Gastrocnemius medialis (tissue), 4 donors: Measurements from ENCODE around the gene AGAP3. TPM values are rescaled to one million over a fixed set of nuclear protein-coding genes. Genes with fewer than 3 reads are reported as not detected.

Experiments
- ATAC-seq, 2 donors: fragments of 150-250 bp; one replicate each; pipeline ENCODE4 v1.9.1; 2016
- DNase-seq, 2 donors: peaks; one replicate each; pipeline ENCODE4 v3.0.0-alpha.2; 2019
- H3K27ac ChIP-seq, 4 donors: fragments of 200-600 bp; sonication (generic); 1 replicate in 1 of 4; 2 replicates in 3 of 4; pipeline ENCODE4 v1.5.1; 2016 to 2018; ENCODE audit warnings: mild to moderate bottlenecking in 2 of 4, moderate library complexity in 1 of 4
- H3K27me3 ChIP-seq, 3 donors: fragments of 200-600 bp; sonication (generic) in 2 of 3; 1 replicate in 1 of 3; 2 replicates in 2 of 3; pipeline versions ENCODE4 v1.5.1 to v1.6.0; 2016 to 2019; ENCODE audit warnings: mild to moderate bottlenecking in 1 of 3, moderate library complexity in 1 of 3
- H3K36me3 ChIP-seq, 2 donors: fragments of 200-600 bp; sonication (generic) in 1 of 2; one replicate each; pipeline ENCODE4 v1.5.1; 2017 to 2018
- H3K4me1 ChIP-seq, 2 donors: fragments of 200-600 bp; sonication (generic) in 1 of 2; one replicate each; pipeline ENCODE4 v1.5.1; 2016 to 2017; ENCODE audit warnings: mild to moderate bottlenecking in 2 of 2
- H3K4me3 ChIP-seq, 4 donors: fragments of 200-600 bp; sonication (generic) in 3 of 4; 1 replicate in 1 of 4; 2 replicates in 3 of 4; pipeline ENCODE4 v1.5.1; 2016 to 2019; ENCODE audit warnings: mild to moderate bottlenecking in 2 of 4
- H3K9me3 ChIP-seq, 3 donors: fragments of 200-600 bp; sonication (generic) in 2 of 3; 1 replicate in 1 of 3; 2 replicates in 2 of 3; pipeline ENCODE4 v1.5.1; 2016 to 2019
- CTCF ChIP-seq, 5 experiments: fragments of 450-650 bp in 3 of 5; fragments of 200-600 bp in 2 of 5; sonication (generic) in 2 of 5; IDR thresholded peaks in 4 of 5; conservative IDR thresholded peaks in 1 of 5; 1 replicate in 4 of 5; 2 replicates in 1 of 5; pipeline ENCODE4 v1.5.1; 2016 to 2019; ENCODE audit warnings: antibody characterized with exemption in 5 of 5, mild to moderate bottlenecking in 3 of 5, moderate library complexity in 3 of 5
- POLR2A ChIP-seq, 2 donors: fragments of 450-650 bp; IDR thresholded peaks; one replicate each; pipeline ENCODE4 v1.6.1; 2017; ENCODE audit warnings: antibody characterized with exemption in 2 of 2, mild to moderate bottlenecking in 2 of 2, moderate library complexity in 2 of 2
- in situ Hi-C, 4 donors: fragments of 200-750 bp; cut with MboI; loops; one replicate each; pipeline versions ENCODE4 v1.15.0 to v1.8.0; 2017; ENCODE audit warnings: low sequenced_read_pairs in 4 of 4
- intact Hi-C: fragments of 100-400 bp; cut with DNase I; formaldehyde crosslinking; loops from one replicate; pipeline ENCODE4 v1.15.1; 2023; ENCODE audit warnings: low total_unique reads
- total RNA-seq, 4 donors: library from RNA; depleted of rRNA; stranded (reverse); fragments of >200 nt; gene quantifications; one replicate each; pipeline versions ENCODE4 v1.1.0 to v1.2.3, GENCODE V29; 2016

The AGAP3 gene
- total RNA-seq, 4 donors from 2014 or later = 31.1 to 65.3 (median 36.3) TPM

GRCh38 chr7:151095828-151096475 lies 9.7 kb downstream of the AGAP3 start:
- in situ Hi-C loops = no loop called here

GRCh38 chr7:151099486-151100211 lies 13.4 kb downstream of the AGAP3 start:
- in situ Hi-C loops = loop anchor here in 3 of 4 donors (10.0 kb wide), 3 partner anchors 55 to 75 kb away; partner anchors contain the start of genes ABCB8 (in 1 of the 3), ASIC3 (in 1 of the 3) and ATG9B (in 1 of the 3)
- H3K9me3 ChIP-seq = no peaks in the 10 kb centered on the region
- TF ChIP-seq POLR2A (IDR thresholded peaks at IDR 0.05) (no peak), CTCF (IDR thresholded peaks at IDR 0.05 in 4 of 5, conservative IDR thresholded peaks at IDR 0.05 in 1 of 5) (no peak)
- peaks cover 0 to 13% of the 10 kb centered on the region in 2 donors for H3K4me1 ChIP-seq
- DNase-seq = no peak
- no peak overlapping the region for H3K4me3 ChIP-seq
- ATAC-seq = no peak
- intact Hi-C loops = no loop called here
- no peak overlapping the region for H3K27ac ChIP-seq
- no peaks in the 10 kb centered on the region for H3K27me3 ChIP-seq
- H3K36me3 ChIP-seq = no peaks in the 10 kb centered on the region

More at GRCh38 chr7:151095828-151096475, 9.7 kb downstream of the AGAP3 start:
- ATAC-seq (no peak), DNase-seq (no peak)
- TF ChIP-seq CTCF (IDR thresholded peaks at IDR 0.05 in 4 of 5, conservative IDR thresholded peaks at IDR 0.05 in 1 of 5) (no peak), POLR2A (IDR thresholded peaks at IDR 0.05) (no peak)
- no peaks in the 10 kb centered on the region for H3K27me3 ChIP-seq
- H3K4me3 ChIP-seq = no peak overlapping the region
- no peak overlapping the region for H3K27ac ChIP-seq
- H3K36me3 ChIP-seq = peaks cover 0 to 4% of the 10 kb centered on the region in 2 donors
- no peaks in the 10 kb centered on the region for H3K9me3 ChIP-seq
- H3K4me1 ChIP-seq = peaks cover 4 to 12% of the 10 kb centered on the region in 2 donors
- intact Hi-C loops = no loop called here

GRCh38 chr7:151100921-151101320 lies 14.6 kb downstream of the AGAP3 start:
- Histone ChIP-seq H3K4me3 (no peak overlapping the region), H3K27me3 (no peaks in the 10 kb centered on the region), H3K9me3 (no peaks in the 10 kb centered on the region), H3K36me3 (no peaks in the 10 kb centered on the region), H3K27ac (no peak overlapping the region), H3K4me1 (peaks cover 0 to 13% of the 10 kb centered on the region in 2 donors)
- in situ Hi-C loops (loop anchor here in 3 of 4 donors (10.0 kb wide), 3 partner anchors 56 to 76 kb away; partner anchors contain the start of genes ABCB8 (in 1 of the 3), ASIC3 (in 1 of the 3) and ATG9B (in 1 of the 3)), intact Hi-C loops (no loop called here)
- ATAC-seq (no peak), DNase-seq (no peak)
- TF ChIP-seq POLR2A (IDR thresholded peaks at IDR 0.05) (no peak), CTCF (IDR thresholded peaks at IDR 0.05 in 4 of 5, conservative IDR thresholded peaks at IDR 0.05 in 1 of 5) (no peak)

- Histone ChIP-seq H3K9me3 (no peaks in the 10 kb centered on the region), H3K27ac (no peak overlapping the region), H3K27me3 (no peaks in the 10 kb centered on the region), H3K4me1 (peaks cover 0 to 13% of the 10 kb centered on the region in 2 donors), H3K36me3 (no peaks in the 10 kb centered on the region), H3K4me3 (no peak overlapping the region)
- DNase-seq (no peak), ATAC-seq (no peak)
- intact Hi-C loops (no loop called here), in situ Hi-C loops (loop anchor here in 3 of 4 donors (10.0 kb wide), 3 partner anchors 57 to 77 kb away; partner anchors contain the start of genes ABCB8 (in 1 of the 3), ASIC3 (in 1 of the 3) and ATG9B (in 1 of the 3))
- TF ChIP-seq POLR2A (IDR thresholded peaks at IDR 0.05) (no peak), CTCF (IDR thresholded peaks at IDR 0.05 in 4 of 5, conservative IDR thresholded peaks at IDR 0.05 in 1 of 5) (no peak)
Observed at GRCh38 chr7:151101621-151102396, 15.5 kb downstream of the AGAP3 start.
